SU-DHL-6 (cell line): Measurements from ENCODE around the gene NR2E1.

Source experiments
- CTCF ChIP-seq: fragments of 200-600 bp; sonication (generic); IDR thresholded peaks from one replicate; pipeline ENCODE4 v1.5.1; 2017; ENCODE audit warnings: antibody characterized with exemption, mild to moderate bottlenecking, low read length, moderate library complexity; ENCODE audit not compliant: insufficient read depth, poor library complexity, severe bottlenecking
- EZH2phosphoT487 ChIP-seq: fragments of 200-600 bp; sonication (generic), shearing (Covaris generic); conservative IDR thresholded peaks from 2 replicates; pipeline ENCODE4 v1.6.1; 2018; ENCODE audit warnings: mild to moderate bottlenecking, antibody characterized with exemption, low read length, moderate library complexity, mixed read lengths

GRCh38 chr6:108163644-108164542, 1.9 kb upstream of the NR2E1 start:
- TF ChIP-seq CTCF = no peak
- TF ChIP-seq EZH2phosphoT487 = no peak
